GM12891 (cell line): ENCODE measurements around the gene SARS1.

ENCODE experiments used
- POLR2A ChIP-seq: IDR thresholded peaks from 2 replicates; pipeline ENCODE4 v1.6.1; 2011; ENCODE audit warnings: low read depth, low read length, control low read depth
- POLR2AphosphoS5 ChIP-seq: IDR thresholded peaks from 2 replicates; pipeline ENCODE4 v1.6.1; 2011; ENCODE audit warnings: low read depth, low read length, control low read depth
- POU2F2 ChIP-seq: IDR thresholded peaks from 2 replicates; pipeline ENCODE4 v1.6.1; 2011; ENCODE audit warnings: low read depth, mild to moderate bottlenecking, control low read depth, low read length, moderate library complexity
- TAF1 ChIP-seq: IDR thresholded peaks from 2 replicates; pipeline ENCODE4 v1.6.1; 2011; ENCODE audit warnings: low read depth, low read length, control low read depth

- TF ChIP-seq POLR2A (no peak), POLR2AphosphoS5 (no peak), POU2F2 (no peak), TAF1 (no peak)
Measured at GRCh38 chr1:109270623-109271317, 57.1 kb downstream of the SARS1 start.
